Liver (tissue), 9 donors: Measurements from ENCODE around the gene GSK3B. TPM values are rescaled to one million over a fixed set of nuclear protein-coding genes. Genes with fewer than 3 reads are reported as not detected.
"Not testable (repeated sequence)": the region's sequence is repeated elsewhere in the genome, so short reads cannot be mapped to it uniquely, and the experiment has no call there.

Experiments used
- DNase-seq: peaks from one replicate; pipeline ENCODE4 v3.0.0-alpha.2; 2017; ENCODE audit warnings: low spot score
- H3K27ac ChIP-seq, 2 donors: one replicate each; pipeline ENCODE4 v1.7.0; 2013; ENCODE audit warnings: inconsistent platforms in 2 of 2, low read length in 2 of 2, control low read depth in 1 of 2, low read depth in 1 of 2, mild to moderate bottlenecking in 1 of 2
- H3K27me3 ChIP-seq, 4 donors: one replicate each; pipeline versions ENCODE4 v1.6.1 to v1.7.0; 2013; ENCODE audit warnings: low read length in 3 of 4, inconsistent platforms in 1 of 4, mild to moderate bottlenecking in 1 of 4, moderate library complexity in 1 of 4; ENCODE audit not compliant: control insufficient read depth in 4 of 4, insufficient read depth in 4 of 4
- H3K36me3 ChIP-seq, 4 donors: one replicate each; pipeline versions ENCODE4 v1.6.1 to v1.7.0; 2013; ENCODE audit warnings: low read length in 3 of 4, mild to moderate bottlenecking in 3 of 4, low read depth in 1 of 4, moderate library complexity in 1 of 4; ENCODE audit not compliant: control insufficient read depth in 4 of 4, insufficient read depth in 3 of 4
- H3K4me1 ChIP-seq, 4 donors: one replicate each; pipeline versions ENCODE4 v1.6.1 to v1.7.0; 2013; ENCODE audit warnings: low read length in 3 of 4, mild to moderate bottlenecking in 3 of 4, moderate library complexity in 1 of 4; ENCODE audit not compliant: control insufficient read depth in 4 of 4, insufficient read depth in 4 of 4
- H3K4me3 ChIP-seq, 3 donors: one replicate each; pipeline versions ENCODE4 v1.6.1 to v1.7.0; 2013; ENCODE audit warnings: low read length in 3 of 3, control low read depth in 1 of 3, low read depth in 1 of 3, mild to moderate bottlenecking in 1 of 3
- H3K9ac ChIP-seq, 2 donors: one replicate each; pipeline ENCODE4 v1.7.0; 2013; ENCODE audit warnings: low read length in 2 of 2, mild to moderate bottlenecking in 2 of 2, moderate library complexity in 2 of 2, control low read depth in 1 of 2, low read depth in 1 of 2
- H3K9me3 ChIP-seq, 4 donors: one replicate each; pipeline versions ENCODE4 v1.6.1 to v1.7.0; 2013; ENCODE audit warnings: low read length in 3 of 4; ENCODE audit not compliant: control insufficient read depth in 4 of 4
- FOXA1 ChIP-seq: IDR thresholded peaks from 2 replicates; pipeline ENCODE4 v1.6.1; 2016; ENCODE audit warnings: antibody characterized with exemption
- FOXA2 ChIP-seq: IDR thresholded peaks from 2 replicates; pipeline ENCODE4 v1.6.1; 2016; ENCODE audit warnings: antibody characterized with exemption
- GABPA ChIP-seq, 2 donors: IDR thresholded peaks in 1 of 2; conservative IDR thresholded peaks in 1 of 2; 2 replicates each; pipeline ENCODE4 v1.6.1; 2016; ENCODE audit warnings: antibody characterized with exemption in 2 of 2, mild to moderate bottlenecking in 1 of 2, moderate library complexity in 1 of 2
- HNF4G ChIP-seq: IDR thresholded peaks from 2 replicates; pipeline ENCODE4 v1.6.1; 2016; ENCODE audit warnings: antibody characterized with exemption
- JUND ChIP-seq, 2 donors: IDR thresholded peaks; 2 replicates each; pipeline ENCODE4 v1.6.1; 2016; ENCODE audit warnings: antibody characterized with exemption in 2 of 2
- TAF1 ChIP-seq: conservative IDR thresholded peaks from 2 replicates; pipeline ENCODE4 v1.6.1; 2016; ENCODE audit warnings: antibody characterized with exemption, mild to moderate bottlenecking
- WGBS: extraction: QIAGEN DNeasy Blood & Tissue Kit; methylation state at CpG from one replicate; pipeline ENCODE4 v1.1.7; 2013; 5-methylcytosine and 5-hydroxymethylcytosine counted together
- polyA plus RNA-seq, 2 donors: library from polyadenylated mRNA; stranded (reverse) in 1 of 2; unstranded in 1 of 2; fragments of 200-250 nt in 1 of 2; fragments of >200 nt in 1 of 2; fragmentation: Nextera tagmentation in 1 of 2; extraction: Ambion mirVana in 1 of 2; gene quantifications; one replicate each; pipeline versions ENCODE4 v1.2.1 to v1.2.3, GENCODE V29; 2013 to 2015
- total RNA-seq, 2 donors: library from RNA; depleted of rRNA; stranded (reverse); fragments of >200 nt; gene quantifications; one replicate each; pipeline ENCODE4 v1.2.3, GENCODE V29; 2014
- TF ChIP-seq, protein P1 (sequence below): IDR thresholded peaks from 2 replicates; pipeline ENCODE4 v1.6.1; 2016; ENCODE audit warnings: antibody characterized with exemption
- TF ChIP-seq, protein P2 (sequence below): IDR thresholded peaks from 2 replicates; pipeline ENCODE4 v1.6.1; 2016; ENCODE audit warnings: antibody characterized with exemption
- TF ChIP-seq, protein P3 (sequence below): IDR thresholded peaks from 2 replicates; pipeline ENCODE4 v1.6.1; 2016; ENCODE audit warnings: antibody characterized with exemption, mild to moderate bottlenecking
- donor health status: healthy.
- donor health status: healthy.
- donor health status: healthy.
- donor health status: healthy.
- donor health status: healthy.

GSK3B gene
- total and polyA plus RNA-seq, 4 donors = 10.5 to 20.8 (median 18.5) TPM

DNA sequence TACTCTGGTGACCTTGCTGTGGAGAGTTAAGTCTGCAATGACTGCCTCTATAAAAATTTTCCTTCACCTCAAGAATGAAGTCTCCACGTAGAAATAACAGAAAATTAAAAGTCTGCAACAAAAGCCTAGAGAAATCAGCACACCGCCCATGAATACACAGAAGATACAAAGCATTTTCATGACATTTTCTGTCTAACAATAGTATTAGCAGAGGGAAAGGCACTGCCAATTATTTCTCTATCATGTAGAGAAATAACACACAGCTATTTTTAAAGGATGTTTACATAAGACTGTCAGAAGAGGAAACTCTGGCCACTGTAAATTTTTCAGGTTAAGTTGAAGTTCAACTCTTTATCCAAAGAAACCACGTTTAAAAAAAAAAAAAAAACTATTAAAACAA is 80.8 kb downstream of the GSK3B start:
- Histone ChIP-seq H3K9me3 (no peaks in the 10 kb centered on the region), H3K27me3 (no peaks in the 10 kb centered on the region), H3K9ac (no peak overlapping the region), H3K27ac (no peak overlapping the region), H3K4me1 (peaks cover 0 to 7% (median 5%) of the 10 kb centered on the region in 4 donors), H3K36me3 (no peaks in the 10 kb centered on the region), H3K4me3 (no peak overlapping the region)
- TF ChIP-seq GABPA (IDR thresholded peaks at IDR 0.05 in 1 of 2, conservative IDR thresholded peaks at IDR 0.05 in 1 of 2) = no peak
- TF ChIP-seq FOXA2 = no peak
- TF ChIP-seq JUND (IDR thresholded peaks at IDR 0.05) = no peak
- TF ChIP-seq HNF4G = no peak
- TF ChIP-seq, protein P1, sequence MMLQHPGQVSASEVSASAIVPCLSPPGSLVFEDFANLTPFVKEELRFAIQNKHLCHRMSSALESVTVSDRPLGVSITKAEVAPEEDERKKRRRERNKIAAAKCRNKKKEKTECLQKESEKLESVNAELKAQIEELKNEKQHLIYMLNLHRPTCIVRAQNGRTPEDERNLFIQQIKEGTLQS = no peak
- no peak for TF ChIP-seq TAF1
- TF ChIP-seq, protein P2, sequence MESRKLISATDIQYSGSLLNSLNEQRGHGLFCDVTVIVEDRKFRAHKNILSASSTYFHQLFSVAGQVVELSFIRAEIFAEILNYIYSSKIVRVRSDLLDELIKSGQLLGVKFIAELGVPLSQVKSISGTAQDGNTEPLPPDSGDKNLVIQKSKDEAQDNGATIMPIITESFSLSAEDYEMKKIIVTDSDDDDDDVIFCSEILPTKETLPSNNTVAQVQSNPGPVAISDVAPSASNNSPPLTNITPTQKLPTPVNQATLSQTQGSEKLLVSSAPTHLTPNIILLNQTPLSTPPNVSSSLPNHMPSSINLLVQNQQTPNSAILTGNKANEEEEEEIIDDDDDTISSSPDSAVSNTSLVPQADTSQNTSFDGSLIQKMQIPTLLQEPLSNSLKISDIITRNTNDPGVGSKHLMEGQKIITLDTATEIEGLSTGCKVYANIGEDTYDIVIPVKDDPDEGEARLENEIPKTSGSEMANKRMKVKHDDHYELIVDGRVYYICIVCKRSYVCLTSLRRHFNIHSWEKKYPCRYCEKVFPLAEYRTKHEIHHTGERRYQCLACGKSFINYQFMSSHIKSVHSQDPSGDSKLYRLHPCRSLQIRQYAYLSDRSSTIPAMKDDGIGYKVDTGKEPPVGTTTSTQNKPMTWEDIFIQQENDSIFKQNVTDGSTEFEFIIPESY = no peak
- TF ChIP-seq, protein P3, sequence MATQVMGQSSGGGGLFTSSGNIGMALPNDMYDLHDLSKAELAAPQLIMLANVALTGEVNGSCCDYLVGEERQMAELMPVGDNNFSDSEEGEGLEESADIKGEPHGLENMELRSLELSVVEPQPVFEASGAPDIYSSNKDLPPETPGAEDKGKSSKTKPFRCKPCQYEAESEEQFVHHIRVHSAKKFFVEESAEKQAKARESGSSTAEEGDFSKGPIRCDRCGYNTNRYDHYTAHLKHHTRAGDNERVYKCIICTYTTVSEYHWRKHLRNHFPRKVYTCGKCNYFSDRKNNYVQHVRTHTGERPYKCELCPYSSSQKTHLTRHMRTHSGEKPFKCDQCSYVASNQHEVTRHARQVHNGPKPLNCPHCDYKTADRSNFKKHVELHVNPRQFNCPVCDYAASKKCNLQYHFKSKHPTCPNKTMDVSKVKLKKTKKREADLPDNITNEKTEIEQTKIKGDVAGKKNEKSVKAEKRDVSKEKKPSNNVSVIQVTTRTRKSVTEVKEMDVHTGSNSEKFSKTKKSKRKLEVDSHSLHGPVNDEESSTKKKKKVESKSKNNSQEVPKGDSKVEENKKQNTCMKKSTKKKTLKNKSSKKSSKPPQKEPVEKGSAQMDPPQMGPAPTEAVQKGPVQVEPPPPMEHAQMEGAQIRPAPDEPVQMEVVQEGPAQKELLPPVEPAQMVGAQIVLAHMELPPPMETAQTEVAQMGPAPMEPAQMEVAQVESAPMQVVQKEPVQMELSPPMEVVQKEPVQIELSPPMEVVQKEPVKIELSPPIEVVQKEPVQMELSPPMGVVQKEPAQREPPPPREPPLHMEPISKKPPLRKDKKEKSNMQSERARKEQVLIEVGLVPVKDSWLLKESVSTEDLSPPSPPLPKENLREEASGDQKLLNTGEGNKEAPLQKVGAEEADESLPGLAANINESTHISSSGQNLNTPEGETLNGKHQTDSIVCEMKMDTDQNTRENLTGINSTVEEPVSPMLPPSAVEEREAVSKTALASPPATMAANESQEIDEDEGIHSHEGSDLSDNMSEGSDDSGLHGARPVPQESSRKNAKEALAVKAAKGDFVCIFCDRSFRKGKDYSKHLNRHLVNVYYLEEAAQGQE = no peak
- TF ChIP-seq FOXA1 = no peak
- DNase-seq = no peak
- WGBS = 50% methylated on average over 3 of the region's 3 CpGs

DNA sequence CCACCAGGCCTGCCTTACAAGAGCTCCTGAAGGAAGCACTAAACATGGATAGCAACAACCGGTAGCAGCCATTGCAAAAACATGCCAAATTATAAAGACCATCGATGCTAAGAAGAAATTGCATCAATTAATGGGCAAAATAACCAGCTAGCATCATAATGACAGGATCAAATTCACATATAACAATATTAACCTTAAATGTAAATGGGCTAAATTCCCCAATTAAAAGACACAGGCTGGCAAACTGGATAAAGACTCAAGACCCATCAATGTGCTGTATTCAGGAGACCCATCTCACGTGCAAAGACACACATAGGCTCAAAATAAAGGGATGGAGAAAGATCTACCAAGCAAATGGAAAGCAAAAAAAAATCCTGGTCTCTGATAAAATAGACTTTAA is 88.5 kb downstream of the GSK3B start:
- not testable (repeated sequence) for H3K27me3 ChIP-seq, H3K4me1 ChIP-seq, H3K27ac ChIP-seq, DNase-seq, H3K9me3 ChIP-seq, H3K36me3 ChIP-seq, H3K4me3 ChIP-seq, H3K9ac ChIP-seq
- WGBS = 96% methylated on average over 3 of the region's 3 CpGs

DNA sequence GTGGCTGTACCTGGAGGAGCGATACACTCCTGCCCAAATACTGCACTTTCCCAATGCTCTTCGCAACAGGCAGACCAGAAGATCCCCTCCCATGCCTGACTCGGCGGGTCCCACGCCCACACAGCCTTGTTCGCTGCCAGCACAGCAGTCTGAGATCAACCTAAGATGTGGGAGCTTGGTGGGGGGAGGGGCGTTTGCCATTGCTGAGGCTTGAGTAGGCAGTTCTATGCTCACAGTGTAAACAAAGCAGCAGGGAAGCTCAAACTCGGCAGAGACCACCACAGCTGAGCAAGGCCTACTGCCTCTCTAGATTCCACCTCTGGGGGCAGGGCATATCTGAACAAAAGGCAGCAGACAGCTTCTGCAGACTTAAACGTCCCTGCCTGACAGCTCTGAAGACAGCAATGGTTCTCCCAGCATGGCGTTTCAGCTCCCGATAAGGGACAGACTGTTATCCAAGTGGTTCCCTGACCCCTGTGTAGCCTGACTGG is 90.2 kb downstream of the GSK3B start:
- not testable (repeated sequence) for DNase-seq, H3K4me1 ChIP-seq, H3K4me3 ChIP-seq, H3K9me3 ChIP-seq, H3K9ac ChIP-seq, H3K36me3 ChIP-seq, H3K27ac ChIP-seq, H3K27me3 ChIP-seq
- WGBS = 86% methylated on average over 11 of the region's 11 CpGs
